ENCODE measurements around the gene BCAR1.

Gene BCAR1

DNA sequence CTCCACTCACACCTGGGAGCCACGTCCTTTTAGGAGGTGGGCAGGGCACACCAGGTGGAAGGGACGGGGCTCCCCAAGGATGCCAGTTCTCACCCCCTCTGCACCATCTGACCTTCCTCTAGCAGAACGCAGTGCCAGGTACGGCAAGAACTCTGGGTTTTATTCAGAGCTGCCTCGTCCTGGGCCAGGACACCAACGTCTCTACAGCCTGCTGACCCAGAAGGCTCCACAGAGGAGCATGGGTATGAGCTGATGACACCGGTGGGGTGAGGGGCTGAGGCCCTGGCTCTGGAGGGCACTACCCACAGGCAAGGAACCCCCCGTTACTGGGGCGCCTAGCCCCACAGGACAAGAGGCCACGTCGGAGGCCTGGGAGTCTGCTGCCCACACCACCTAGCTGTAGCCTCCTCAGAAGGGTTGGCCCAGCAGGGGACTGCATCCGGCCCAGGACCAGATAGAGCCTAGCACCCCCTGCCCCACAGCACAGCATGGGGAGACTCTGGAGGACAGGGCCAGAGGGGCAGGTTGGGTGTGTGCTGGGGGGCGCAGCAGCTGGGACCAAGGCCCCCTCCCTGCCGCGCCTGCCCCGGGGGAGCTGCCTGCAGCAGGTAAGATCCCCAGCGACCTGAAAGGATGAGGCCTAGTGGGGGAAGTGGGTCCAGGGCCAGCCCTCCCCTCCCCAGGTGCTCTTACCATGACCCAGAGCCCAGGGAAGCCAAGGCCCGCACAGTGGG, 13.9 kb downstream of the BCAR1 start:
- Histone ChIP-seq H3K4me1 (ENCODE audit: insufficient read depth, low read length) (peaks cover 6% of the 10 kb centered on the region), H3K4me3 (ENCODE audit: low read depth in 1 of 2, low read length in 2 of 2) (no peak overlapping the region), H3K79me2 (ENCODE audit: insufficient read depth, low read length) (no peaks in the 10 kb centered on the region), H4K20me1 (ENCODE audit: insufficient read depth, low read length) (peaks cover 14% of the 10 kb centered on the region), H2AFZ (ENCODE audit: low read depth, low read length) (no peak overlapping the region), H3K27me3 (ENCODE audit: insufficient read depth, low read length, poor library complexity) (no peaks in the 10 kb centered on the region), H3K27ac (ENCODE audit: low read length) (no peak overlapping the region), H3K9ac (ENCODE audit: low read depth, low read length) (no peak overlapping the region), H3K36me3 (ENCODE audit: insufficient read depth, low read length) (no peaks in the 10 kb centered on the region), H3K4me2 (ENCODE audit: insufficient read depth, low read length) (no peak overlapping the region), H3K9me3 (ENCODE audit: insufficient read depth, low read length, severe bottlenecking) (no peaks in the 10 kb centered on the region)
- ATAC-seq (ENCODE audit: insufficient read depth, low read depth) (no peak), DNase-seq (no peak)
- TF ChIP-seq EZH2 (IDR thresholded peaks at IDR 0.05; ENCODE audit: borderline replicate concordance, low read depth, low read length, severe bottlenecking): no peak
- TF ChIP-seq, protein P1, sequence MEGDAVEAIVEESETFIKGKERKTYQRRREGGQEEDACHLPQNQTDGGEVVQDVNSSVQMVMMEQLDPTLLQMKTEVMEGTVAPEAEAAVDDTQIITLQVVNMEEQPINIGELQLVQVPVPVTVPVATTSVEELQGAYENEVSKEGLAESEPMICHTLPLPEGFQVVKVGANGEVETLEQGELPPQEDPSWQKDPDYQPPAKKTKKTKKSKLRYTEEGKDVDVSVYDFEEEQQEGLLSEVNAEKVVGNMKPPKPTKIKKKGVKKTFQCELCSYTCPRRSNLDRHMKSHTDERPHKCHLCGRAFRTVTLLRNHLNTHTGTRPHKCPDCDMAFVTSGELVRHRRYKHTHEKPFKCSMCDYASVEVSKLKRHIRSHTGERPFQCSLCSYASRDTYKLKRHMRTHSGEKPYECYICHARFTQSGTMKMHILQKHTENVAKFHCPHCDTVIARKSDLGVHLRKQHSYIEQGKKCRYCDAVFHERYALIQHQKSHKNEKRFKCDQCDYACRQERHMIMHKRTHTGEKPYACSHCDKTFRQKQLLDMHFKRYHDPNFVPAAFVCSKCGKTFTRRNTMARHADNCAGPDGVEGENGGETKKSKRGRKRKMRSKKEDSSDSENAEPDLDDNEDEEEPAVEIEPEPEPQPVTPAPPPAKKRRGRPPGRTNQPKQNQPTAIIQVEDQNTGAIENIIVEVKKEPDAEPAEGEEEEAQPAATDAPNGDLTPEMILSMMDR (IDR thresholded peaks at IDR 0.05; ENCODE audit: borderline replicate concordance, extremely low read depth, low read length, poor library complexity, severe bottlenecking): no peak

DNA sequence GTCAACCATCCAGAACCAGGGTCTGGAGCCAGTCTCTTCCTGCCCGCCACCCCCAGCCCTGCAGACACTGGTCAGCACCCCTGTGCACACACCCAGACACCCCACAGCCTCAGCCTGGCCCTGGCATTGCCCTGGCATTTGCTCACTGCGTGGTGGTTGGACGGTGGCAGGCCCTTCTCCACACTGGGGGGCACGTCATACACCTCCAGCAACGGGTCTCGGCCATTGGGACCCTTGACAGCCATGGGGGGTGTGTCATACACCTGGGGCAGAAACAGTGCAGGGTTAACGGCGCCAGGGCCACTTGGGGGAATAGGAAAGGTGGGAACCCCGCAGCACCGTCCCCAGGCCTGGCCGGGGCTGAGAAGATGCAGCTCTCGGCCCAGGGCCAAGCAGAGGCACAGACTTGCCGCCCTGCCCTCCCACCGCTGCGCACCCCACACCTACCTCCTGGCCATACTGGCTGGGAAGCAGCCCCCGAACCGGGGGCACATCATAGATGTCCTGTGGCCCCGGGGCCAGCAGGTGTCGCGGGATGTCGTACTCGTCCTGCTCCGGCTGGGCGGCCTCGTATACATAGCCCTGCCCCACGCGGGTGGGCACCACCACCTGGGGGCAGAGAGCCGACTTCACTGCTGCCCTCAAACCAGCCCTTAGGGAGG, 14.6 kb downstream of the BCAR1 start:
- Histone ChIP-seq H3K9ac (ENCODE audit: low read depth, low read length) (no peak overlapping the region), H3K36me3 (ENCODE audit: insufficient read depth, low read length) (no peaks in the 10 kb centered on the region), H3K4me1 (ENCODE audit: insufficient read depth, low read length) (peaks cover 6% of the 10 kb centered on the region), H3K4me3 (ENCODE audit: low read depth in 1 of 2, low read length in 2 of 2) (no peak overlapping the region), H4K20me1 (ENCODE audit: insufficient read depth, low read length) (peaks cover 14% of the 10 kb centered on the region), H3K9me3 (ENCODE audit: insufficient read depth, low read length, severe bottlenecking) (no peaks in the 10 kb centered on the region), H3K27me3 (ENCODE audit: insufficient read depth, low read length, poor library complexity) (no peaks in the 10 kb centered on the region), H3K4me2 (ENCODE audit: insufficient read depth, low read length) (no peak overlapping the region), H2AFZ (ENCODE audit: low read depth, low read length) (no peak overlapping the region), H3K79me2 (ENCODE audit: insufficient read depth, low read length) (no peaks in the 10 kb centered on the region), H3K27ac (ENCODE audit: low read length) (no peak overlapping the region)
- DNase-seq (no peak), ATAC-seq (ENCODE audit: insufficient read depth, low read depth) (no peak)
- TF ChIP-seq, protein P1 (IDR thresholded peaks at IDR 0.05; ENCODE audit: borderline replicate concordance, extremely low read depth, low read length, poor library complexity, severe bottlenecking): no peak
- no peak for TF ChIP-seq EZH2 (IDR thresholded peaks at IDR 0.05; ENCODE audit: borderline replicate concordance, low read depth, low read length, severe bottlenecking)

DNA sequence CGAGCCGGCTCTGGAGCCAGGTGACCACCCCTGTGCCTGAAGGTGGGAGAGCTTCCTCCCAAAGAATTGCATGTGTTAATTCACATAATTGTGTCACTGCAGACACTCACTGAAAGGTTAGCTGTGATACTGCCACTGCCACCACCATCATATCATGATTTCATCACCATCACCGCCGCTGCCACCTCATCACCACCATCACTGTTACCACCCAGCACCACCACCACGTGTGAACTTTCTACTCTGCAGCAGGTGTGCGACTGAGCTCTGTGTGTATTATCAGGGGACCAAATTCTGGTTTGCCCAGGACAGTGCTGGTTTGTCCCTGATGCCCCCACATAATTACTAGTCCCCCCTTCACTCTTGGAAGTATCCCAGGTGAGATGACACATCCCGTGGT, 15.2 kb downstream of the BCAR1 start:
- Histone ChIP-seq H3K27me3 (ENCODE audit: insufficient read depth, low read length, poor library complexity) (no peaks in the 10 kb centered on the region), H3K36me3 (ENCODE audit: insufficient read depth, low read length) (no peaks in the 10 kb centered on the region), H3K4me1 (ENCODE audit: insufficient read depth, low read length) (peaks cover 6% of the 10 kb centered on the region), H3K9me3 (ENCODE audit: insufficient read depth, low read length, severe bottlenecking) (no peaks in the 10 kb centered on the region), H3K4me2 (ENCODE audit: insufficient read depth, low read length) (no peak overlapping the region), H2AFZ (ENCODE audit: low read depth, low read length) (no peak overlapping the region), H3K9ac (ENCODE audit: low read depth, low read length) (no peak overlapping the region), H3K27ac (ENCODE audit: low read length) (no peak overlapping the region), H4K20me1 (ENCODE audit: insufficient read depth, low read length) (peaks cover 14% of the 10 kb centered on the region), H3K4me3 (ENCODE audit: low read depth in 1 of 2, low read length in 2 of 2) (no peak overlapping the region), H3K79me2 (ENCODE audit: insufficient read depth, low read length) (no peaks in the 10 kb centered on the region)
- TF ChIP-seq EZH2 (IDR thresholded peaks at IDR 0.05; ENCODE audit: borderline replicate concordance, low read depth, low read length, severe bottlenecking): no peak
- TF ChIP-seq, protein P1 (IDR thresholded peaks at IDR 0.05; ENCODE audit: borderline replicate concordance, extremely low read depth, low read length, poor library complexity, severe bottlenecking): no peak
- no peak for ATAC-seq (ENCODE audit: insufficient read depth, low read depth)
- no peak for DNase-seq

Data from DND-41 (cell line).